ENCODE data around the gene CSTPP1.
A peak's percentile ranks its signal among the peaks of the same experiment; 100 is the strongest.
"Not testable (repeated sequence)": the region's sequence is repeated elsewhere in the genome, so short reads cannot be mapped to it uniquely, and the experiment has no call there.

The CSTPP1 gene

GRCh38 chr11:47188259-47188658 lies 251.7 kb downstream of the CSTPP1 start:
- H3K4me3 ChIP-seq (ENCODE audit: low read depth, low read length) = no peak overlapping the region
- H3K36me3 ChIP-seq = no peaks in the 10 kb centered on the region
- H3K27me3 ChIP-seq = no peaks in the 10 kb centered on the region
- no peaks in the 10 kb centered on the region; the same call in 1 of the 2 replicates for H3K4me1 ChIP-seq
- no peak for TF ChIP-seq CTCF (IDR thresholded peaks at IDR 0.05; ENCODE audit: low read depth, low read length)
- DNase-seq = peak; percentile 60
- no peaks in the 10 kb centered on the region for H3K9me3 ChIP-seq

- H3K4me3 ChIP-seq (ENCODE audit: low read depth, low read length) = no peak overlapping the region
- no peak for DNase-seq
- no peak for TF ChIP-seq CTCF (IDR thresholded peaks at IDR 0.05; ENCODE audit: low read depth, low read length)
- H3K27me3 ChIP-seq = no peaks in the 10 kb centered on the region
- H3K4me1 ChIP-seq = no peaks in the 10 kb centered on the region; the same call in 1 of the 2 replicates
- no peaks in the 10 kb centered on the region for H3K9me3 ChIP-seq
- H3K36me3 ChIP-seq = no peaks in the 10 kb centered on the region
Measured at GRCh38 chr11:47189100-47189834, 252.7 kb downstream of the CSTPP1 start.

GRCh38 chr11:47191137-47191536 lies 254.6 kb downstream of the CSTPP1 start:
- H3K27me3 ChIP-seq; H3K9me3 ChIP-seq; DNase-seq; H3K4me3 ChIP-seq (ENCODE audit: low read depth, low read length); H3K36me3 ChIP-seq; H3K4me1 ChIP-seq: not testable (repeated sequence)

- Histone ChIP-seq H3K9me3 (no peaks in the 10 kb centered on the region), H3K4me3 (ENCODE audit: low read depth, low read length) (no peak overlapping the region), H3K4me1 (no peaks in the 10 kb centered on the region; the same call in 1 of the 2 replicates), H3K36me3 (no peaks in the 10 kb centered on the region), H3K27me3 (no peaks in the 10 kb centered on the region)
- no peak for DNase-seq
- TF ChIP-seq CTCF (IDR thresholded peaks at IDR 0.05; ENCODE audit: low read depth, low read length) = no peak
Measured at GRCh38 chr11:47192111-47192510, 255.6 kb downstream of the CSTPP1 start.

- H3K4me3 ChIP-seq (ENCODE audit: low read depth, low read length); H3K4me1 ChIP-seq; H3K36me3 ChIP-seq; H3K9me3 ChIP-seq; DNase-seq; H3K27me3 ChIP-seq: not testable (repeated sequence)
Measured at GRCh38 chr11:47198161-47198560, 261.6 kb downstream of the CSTPP1 start.

GRCh38 chr11:47201015-47201414 lies 264.5 kb downstream of the CSTPP1 start:
- Histone ChIP-seq H3K4me1 (no peaks in the 10 kb centered on the region), H3K27me3 (no peaks in the 10 kb centered on the region), H3K4me3 (ENCODE audit: low read depth, low read length) (no peak overlapping the region), H3K36me3 (no peaks in the 10 kb centered on the region), H3K9me3 (no peaks in the 10 kb centered on the region)
- no peak for DNase-seq
- TF ChIP-seq CTCF (IDR thresholded peaks at IDR 0.05; ENCODE audit: low read depth, low read length) = no peak

- no peak for DNase-seq
- H3K4me1 ChIP-seq = no peaks in the 10 kb centered on the region
- TF ChIP-seq CTCF (IDR thresholded peaks at IDR 0.05; ENCODE audit: low read depth, low read length) = no peak
Measured at GRCh38 chr11:47202576-47202975, 266.0 kb downstream of the CSTPP1 start.

More at GRCh38 chr11:47202576-47202975, 266.0 kb downstream of the CSTPP1 start:
- Histone ChIP-seq H3K4me3 (ENCODE audit: low read depth, low read length) (no peak overlapping the region), H3K27me3 (no peaks in the 10 kb centered on the region), H3K36me3 (no peaks in the 10 kb centered on the region), H3K9me3 (no peaks in the 10 kb centered on the region)
